ENCODE measurements around the gene WDR33.

Gene WDR33

DNA sequence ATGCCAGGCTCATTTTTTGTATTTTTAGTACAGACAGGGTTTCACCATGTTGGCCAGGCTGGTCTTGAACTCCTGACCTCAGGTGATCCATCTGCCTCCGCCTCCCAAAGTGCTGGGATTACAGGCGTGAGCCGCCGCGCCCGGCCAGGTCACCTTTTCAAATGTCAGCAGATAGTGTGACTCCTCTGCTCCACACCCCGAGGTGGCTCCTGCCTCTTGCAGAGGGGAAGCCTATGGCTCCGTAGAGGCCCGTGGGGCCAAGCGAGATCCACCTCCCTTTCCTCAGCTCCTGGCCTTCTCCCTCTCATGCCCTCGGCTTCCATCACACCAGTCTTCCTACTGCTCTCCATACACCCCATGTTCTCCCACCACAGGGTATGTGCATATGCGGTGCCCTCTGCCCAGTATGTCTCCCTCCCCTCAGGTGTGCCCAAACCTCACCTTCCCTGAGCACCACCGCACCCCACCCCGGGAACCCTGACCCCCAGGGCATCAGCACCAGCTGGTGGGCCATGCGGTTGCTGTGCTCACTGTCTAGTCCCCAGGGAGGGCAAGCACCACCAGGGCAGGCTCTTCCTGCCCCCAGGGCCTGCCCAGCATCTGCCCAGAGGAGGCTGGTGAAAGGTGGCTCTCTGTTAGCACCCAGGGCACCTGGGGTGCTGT is 154.3 kb downstream of the WDR33 start:
- DNase-seq (ENCODE audit: low read depth, low spot score): no peak

DNA sequence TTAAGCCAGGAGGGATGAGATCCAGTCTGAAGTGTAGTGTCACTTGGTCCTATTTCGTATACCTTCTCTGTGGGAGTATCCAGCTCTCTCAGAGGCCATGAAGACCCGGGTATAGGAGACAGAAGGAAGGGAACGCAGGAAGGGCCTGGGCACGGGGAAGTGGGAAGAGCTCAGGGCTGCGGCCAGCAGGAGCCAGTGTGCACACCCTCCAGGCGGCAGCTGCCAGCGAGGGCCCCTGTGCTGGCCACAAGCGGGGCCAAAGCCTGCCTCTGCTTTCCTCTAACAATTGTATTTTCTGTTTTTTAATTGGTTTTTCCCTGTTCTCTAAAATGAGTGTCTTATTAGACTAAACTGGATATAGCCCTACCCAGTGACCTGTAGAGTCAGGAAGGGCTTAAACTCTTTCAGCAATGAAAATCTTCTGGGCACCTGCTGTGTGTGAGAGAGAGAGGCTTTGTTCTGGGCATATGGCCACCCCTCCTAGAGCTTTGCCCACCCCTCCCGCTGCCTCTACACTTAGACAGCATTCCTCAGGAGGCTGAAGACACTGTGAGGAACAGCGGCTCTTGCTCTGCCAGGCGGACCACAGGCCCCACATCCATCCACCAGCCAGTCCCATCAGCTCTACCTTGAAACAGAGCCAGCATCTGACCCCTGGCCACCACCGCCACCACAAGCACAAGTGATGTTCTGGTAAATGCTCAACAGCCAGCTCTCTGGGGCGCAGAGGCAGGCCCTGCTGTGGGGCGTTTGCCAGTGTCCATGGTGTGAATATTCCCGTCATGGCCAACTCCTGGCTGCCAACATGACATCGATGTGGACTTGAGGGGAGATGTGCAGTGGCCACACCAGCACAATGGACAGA is 155.5 kb downstream of the WDR33 start:
- no peak for DNase-seq (ENCODE audit: low read depth, low spot score)

DNA sequence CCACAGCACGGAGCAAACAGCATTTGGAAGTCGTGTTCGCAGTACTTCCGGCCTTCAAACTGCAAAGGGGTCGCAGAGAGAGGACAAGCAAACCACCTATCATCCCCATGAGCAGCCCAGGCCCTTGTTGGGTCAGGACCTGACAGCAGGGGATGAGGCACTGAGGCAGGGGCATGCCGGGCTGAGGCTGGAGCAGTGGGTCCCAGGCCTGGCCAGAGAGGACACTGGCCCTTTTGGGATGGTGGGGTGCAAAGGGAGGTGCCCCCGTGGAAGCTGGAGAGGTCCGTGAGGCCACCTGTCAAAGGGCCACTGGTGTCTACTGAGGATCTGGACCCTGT is 156.2 kb downstream of the WDR33 start:
- no peak for DNase-seq (ENCODE audit: low read depth, low spot score)

DNA sequence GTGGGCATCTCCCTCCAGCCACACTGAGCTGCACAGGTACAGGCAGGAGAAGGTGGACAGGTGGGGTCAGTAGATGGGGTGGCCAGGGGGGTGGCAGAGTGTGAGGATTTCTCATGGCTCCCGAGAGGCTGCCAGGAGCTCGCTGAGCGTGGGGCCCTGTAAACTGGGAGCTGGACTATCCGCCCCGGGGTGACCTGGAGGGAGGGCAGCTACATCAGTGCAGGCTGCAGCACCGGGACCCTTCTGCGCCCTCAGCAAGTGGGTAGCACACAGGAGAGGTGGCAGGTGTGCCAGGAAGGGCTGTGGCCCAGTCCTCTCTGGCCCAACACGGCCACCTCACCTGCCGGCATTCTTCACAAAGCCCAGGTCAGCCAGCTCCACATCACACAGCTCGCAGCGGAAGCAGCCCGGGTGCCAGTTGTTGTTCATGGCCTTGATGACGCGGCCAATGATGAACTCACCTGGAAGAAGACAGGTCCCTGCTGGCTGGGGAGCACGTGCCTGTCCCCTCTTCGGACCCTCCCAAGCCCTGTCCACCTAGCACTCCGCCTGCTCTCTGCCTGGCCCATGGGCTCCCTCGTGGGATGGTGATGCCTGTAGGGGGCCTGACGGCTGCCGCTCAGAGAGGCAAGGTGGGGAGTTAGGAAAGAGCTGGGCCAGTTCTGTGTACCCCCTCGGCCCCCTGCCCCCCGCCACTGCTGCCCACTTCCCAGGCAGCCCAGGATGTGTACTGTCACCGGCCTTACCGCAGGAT is 156.7 kb downstream of the WDR33 start:
- DNase-seq (ENCODE audit: low read depth, low spot score): no peak

DNA sequence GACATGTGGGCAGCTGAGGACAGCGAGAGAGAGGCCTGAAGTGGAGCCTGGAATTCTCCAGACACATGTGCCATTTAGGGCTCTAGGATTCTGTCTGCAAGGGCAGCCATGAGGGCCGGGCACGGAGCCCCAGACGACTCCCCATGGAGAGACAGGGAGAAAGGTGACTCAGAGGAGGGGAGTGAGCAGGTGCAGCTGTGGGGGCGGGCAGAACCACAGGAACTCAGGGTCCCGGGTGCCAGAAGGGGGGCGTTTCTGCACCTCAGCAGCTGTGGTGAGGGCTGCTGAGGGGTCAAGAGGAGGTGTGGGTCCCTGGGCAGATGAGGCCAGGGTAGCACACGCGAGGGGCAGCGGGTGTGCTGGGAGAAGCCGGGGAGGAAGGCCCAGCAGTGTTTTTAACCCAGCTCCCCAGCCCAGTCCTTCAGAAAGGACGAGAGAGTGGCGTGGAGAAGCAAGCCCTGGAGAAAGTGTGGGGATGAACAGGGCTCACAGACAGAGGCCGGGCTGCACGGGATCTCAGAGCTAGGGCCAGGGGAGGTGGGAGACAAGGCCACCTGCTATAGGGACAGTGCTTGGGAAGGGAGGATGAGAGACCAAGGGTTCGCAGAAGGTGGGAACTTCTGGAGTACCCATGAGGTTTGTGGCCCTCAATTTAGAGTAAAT is 157.4 kb downstream of the WDR33 start:
- no peak for DNase-seq (ENCODE audit: low read depth, low spot score)

DNA sequence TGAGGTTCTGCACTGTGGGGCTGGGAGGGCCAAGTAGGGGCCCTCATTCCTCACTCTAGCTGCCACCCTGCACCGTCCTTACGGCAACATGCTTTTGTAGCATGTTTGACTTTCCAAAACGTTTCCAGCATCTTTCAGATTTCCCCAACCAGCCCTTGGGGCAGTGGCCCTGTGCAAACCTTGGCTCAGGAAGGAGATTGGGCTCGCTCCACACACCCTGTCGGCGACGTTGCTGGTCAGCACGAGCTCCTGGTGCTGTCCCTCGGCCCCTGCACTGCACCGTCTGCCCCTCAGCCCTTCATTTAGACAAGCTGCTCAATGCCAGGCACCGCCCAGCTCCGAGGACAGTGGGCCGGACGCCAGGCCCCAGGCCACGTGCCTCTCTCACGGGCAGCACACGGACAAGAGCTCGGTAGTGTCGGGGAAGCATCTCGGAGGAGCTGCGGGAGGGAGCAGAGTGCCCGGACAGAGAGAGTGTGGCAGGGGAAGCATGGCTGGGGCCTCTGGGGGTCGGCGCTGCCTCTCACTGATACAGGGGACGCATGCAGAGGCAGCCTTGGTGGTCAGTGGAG is 158.1 kb downstream of the WDR33 start:
- DNase-seq (ENCODE audit: low read depth, low spot score): no peak

DNA sequence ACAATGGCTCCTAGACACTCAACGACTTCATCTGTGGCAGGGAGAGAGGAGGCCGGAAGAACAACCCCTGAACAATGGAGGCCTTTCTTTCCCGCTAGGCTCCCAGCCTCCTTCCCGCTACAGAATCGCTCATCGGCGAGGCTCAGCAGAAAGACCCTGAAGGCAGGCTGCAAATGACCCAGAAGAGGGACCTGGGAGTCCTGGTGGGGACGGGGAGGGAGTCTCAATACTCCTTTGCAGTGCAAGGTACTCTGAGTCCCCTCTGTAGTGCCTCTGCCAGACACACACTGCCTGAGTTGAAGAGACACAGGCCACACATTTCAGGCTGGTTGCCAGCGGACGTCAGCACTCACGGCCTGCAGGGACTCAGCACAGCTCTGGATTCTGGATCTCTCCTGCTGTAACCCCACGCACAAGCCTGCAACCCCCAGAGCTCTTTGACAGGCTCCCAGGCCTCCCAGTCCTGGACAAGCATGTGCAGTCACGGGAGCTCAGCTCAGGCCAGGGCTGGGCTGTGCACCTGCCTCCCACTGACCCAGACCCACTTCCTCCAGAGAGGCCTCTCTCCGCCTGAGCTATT is 158.9 kb downstream of the WDR33 start:
- DNase-seq (ENCODE audit: low read depth, low spot score): no peak

DNA sequence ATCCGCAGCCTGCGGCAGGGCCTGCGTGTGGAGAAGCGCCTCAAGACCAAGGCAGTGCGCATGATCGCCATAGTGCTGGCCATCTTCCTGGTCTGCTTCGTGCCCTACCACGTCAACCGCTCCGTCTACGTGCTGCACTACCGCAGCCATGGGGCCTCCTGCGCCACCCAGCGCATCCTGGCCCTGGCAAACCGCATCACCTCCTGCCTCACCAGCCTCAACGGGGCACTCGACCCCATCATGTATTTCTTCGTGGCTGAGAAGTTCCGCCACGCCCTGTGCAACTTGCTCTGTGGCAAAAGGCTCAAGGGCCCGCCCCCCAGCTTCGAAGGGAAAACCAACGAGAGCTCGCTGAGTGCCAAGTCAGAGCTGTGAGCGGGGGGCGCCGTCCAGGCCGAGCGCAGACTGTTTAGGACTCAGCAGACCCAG is 159.6 kb downstream of the WDR33 start:
- DNase-seq (ENCODE audit: low read depth, low spot score): no peak

Measured in iPS DF 19.7 (cell line).